K562 (cell line): ENCODE measurements around the gene LTN1. TPM values are rescaled to one million over a fixed set of nuclear protein-coding genes. Genes with fewer than 3 reads are reported as not detected.

Experiments used
- ATAC-seq: fragments of 200-7000 bp; cut with Tn5 transposase; 3 replicates; pipeline ENCODE4 v1.9.1; 2020; ENCODE audit warnings: moderate library complexity
- BruUV-seq: library from RNA; stranded (reverse); fragments of 400-500 nt; replicated peaks from 2 replicates; lab custom pipeline; 2021; lab: Mats Ljungman, UMichigan
- CTCF ChIA-PET: fragments of 300-600 bp; formaldehyde crosslinking; extraction: SDS; loops from one replicate; lab custom pipeline; 2021; ENCODE audit warnings: low intra/inter-chr PET ratio; lab: Yijun Ruan, JAX
- POLR2A ChIA-PET: fragments of 300-600, 350-650 bp; sonication (Branson Sonifier 250); formaldehyde crosslinking; extraction: SDS; loops from one replicate; lab custom pipeline; 2021; ENCODE audit warnings: antibody characterized with exemption, inconsistent platforms; lab: Yijun Ruan, JAX
- DNase-seq, 4 experiments: peaks; one replicate each; pipeline versions ENCODE4 v3.0.0 to v3.0.0-alpha.2; 2011 to 2018; ENCODE audit warnings: low spot score in 3 of 4, mixed read lengths in 3 of 4; ENCODE audit errors: extremely low read depth in 1 of 4
- FAIRE-seq: peaks from 2 replicates; lab custom pipeline; 2011; peaks lifted over from hg19 to GRCh38; lab: Jason Lieb, UNC
- H2AFZ ChIP-seq: 2 replicates; pipeline ENCODE4 v1.6.0; 2011; ENCODE audit warnings: low read depth, low read length, control low read depth, inconsistent platforms
- H3K27ac ChIP-seq: fragments of 200-600 bp; 3 replicates; pipeline ENCODE4 v1.8.0; 2011; ENCODE audit warnings: low read depth, mild to moderate bottlenecking, control low read depth, inconsistent platforms, low read length, moderate library complexity, mixed read lengths; ENCODE audit errors: extremely low read depth
- H3K27me3 ChIP-seq, 2 experiments: fragments of 300-600 bp in 1 of 2; 2 replicates in 1 of 2; 3 replicates in 1 of 2; pipeline versions ENCODE4 v1.6.0 to v1.8.0; 2011; ENCODE audit warnings: inconsistent platforms in 2 of 2, low read length in 2 of 2, mild to moderate bottlenecking in 1 of 2, mixed read lengths in 1 of 2, moderate library complexity in 1 of 2; ENCODE audit not compliant: control insufficient read depth in 2 of 2, insufficient read depth in 2 of 2
- H3K36me3 ChIP-seq: fragments of 300-600 bp; 3 replicates; pipeline ENCODE4 v1.8.0; 2011; ENCODE audit warnings: mild to moderate bottlenecking, low read length, inconsistent platforms; ENCODE audit not compliant: control insufficient read depth, insufficient read depth
- H3K4me1 ChIP-seq, 2 experiments: fragments of 200-600 bp in 1 of 2; replicated peaks in 1 of 2; 2 replicates in 1 of 2; 3 replicates in 1 of 2; pipeline versions ENCODE4 v1.5.1 to v1.8.0; 2011; ENCODE audit warnings: inconsistent platforms in 2 of 2, low read length in 2 of 2, mild to moderate bottlenecking in 1 of 2, mixed read lengths in 1 of 2, moderate library complexity in 1 of 2; ENCODE audit not compliant: control insufficient read depth in 2 of 2, insufficient read depth in 2 of 2
- H3K4me2 ChIP-seq: 2 replicates; pipeline ENCODE4 v1.6.1; 2011; ENCODE audit warnings: low read length, control low read depth, inconsistent platforms, mixed read lengths; ENCODE audit not compliant: insufficient read depth
- H3K4me3 ChIP-seq: fragments of 200-600 bp; sonication (generic), shearing (Covaris generic); 2 replicates; pipeline ENCODE4 v1.5.1; 2016; ENCODE audit warnings: control low read depth, inconsistent platforms
- H3K79me2 ChIP-seq: fragments of 200-600 bp; 3 replicates; pipeline ENCODE4 v1.8.0; 2011; ENCODE audit warnings: low read length, inconsistent platforms; ENCODE audit not compliant: control insufficient read depth, insufficient read depth
- H3K9ac ChIP-seq, 2 experiments: 2 replicates each; pipeline versions ENCODE4 v1.6.0 to v1.6.1; 2011; ENCODE audit warnings: low read depth in 2 of 2, low read length in 2 of 2, control low read depth in 1 of 2, inconsistent platforms in 1 of 2, mild to moderate bottlenecking in 1 of 2, mixed read lengths in 1 of 2; ENCODE audit not compliant: insufficient read depth in 1 of 2
- H3K9me1 ChIP-seq: one replicate; pipeline ENCODE4 v1.6.0; 2011; ENCODE audit warnings: inconsistent platforms, mild to moderate bottlenecking, low read length, moderate library complexity; ENCODE audit not compliant: control insufficient read depth, insufficient read depth
- H3K9me3 ChIP-seq: replicated peaks from 2 replicates; pipeline ENCODE4 v1.5.1; 2011; ENCODE audit warnings: low read depth, low read length, inconsistent platforms; ENCODE audit not compliant: control insufficient read depth, insufficient read depth
- H4K20me1 ChIP-seq: replicated peaks from 2 replicates; pipeline ENCODE4 v1.6.1; 2011; ENCODE audit warnings: low read length, inconsistent platforms, mixed read lengths; ENCODE audit not compliant: control insufficient read depth, insufficient read depth
- POLR2A ChIP-seq: fragments of 450-650 bp; conservative IDR thresholded peaks from 2 replicates; pipeline ENCODE4 v1.6.1; 2016
- ZNF263 ChIP-seq: sonication (generic); formaldehyde crosslinking; IDR thresholded peaks from 2 replicates; pipeline ENCODE4 v1.8.0; 2022; ENCODE audit warnings: mild to moderate bottlenecking, missing genetic modification reagents, borderline replicate concordance
- ZNF408 ChIP-seq: fragments of 250-450 bp; sonication (Bioruptor Pico); IDR thresholded peaks from 2 replicates; pipeline ENCODE4 v1.4.0; 2020; ENCODE audit warnings: low read depth, mild to moderate bottlenecking, moderate library complexity
- ZNF655 ChIP-seq: fragments of 250-450 bp; sonication (Bioruptor Pico); IDR thresholded peaks from 2 replicates; pipeline ENCODE4 v1.5.0; 2021
- WGBS: fragments of 100-300 bp; shearing (Covaris generic); methylation state at CpG from one replicate; pipeline ENCODE4 v1.1.6; 2016; ENCODE audit warnings: low coverage, mixed read lengths; ENCODE audit not compliant: insufficient coverage; ENCODE audit errors: missing lambda C conversion rate; 5-methylcytosine and 5-hydroxymethylcytosine counted together
- in situ Hi-C: fragments of 300-500 bp; cut with MboI; formaldehyde crosslinking; loops from 4 replicates; pipeline ENCODE4 v1.15.0; 2018; ENCODE audit warnings: inconsistent platforms, mixed read lengths
- intact Hi-C: fragments of 100-400 bp; cut with micrococcal nuclease; formaldehyde crosslinking; loops from 2 replicates; pipeline ENCODE4 v1.14.2; 2022
- polyA plus RNA-seq, 8 experiments: library from polyadenylated mRNA; depleted of rRNA in 4 of 8; stranded (reverse) in 5 of 8; unstranded in 3 of 8; fragments of >200 nt; fragmentation: Nextera tagmentation in 2 of 8; fragmentation: Illumina TruSeq in 1 of 8; extraction: Ambion mirVana in 2 of 8; extraction: Trizol in 1 of 8; gene quantifications; 2 replicates each; pipeline versions ENCODE4 v1.2.1 to v1.2.3, GENCODE V29; 2011 to 2014; ENCODE audit warnings: inconsistent platforms in 1 of 8, missing spikeins in 1 of 8
- total RNA-seq, 7 experiments: library from RNA; depleted of rRNA in 6 of 7; stranded (reverse); fragments of >200 nt in 6 of 7; fragmentation: Illumina TruSeq in 2 of 7; extraction: Trizol in 2 of 7; gene quantifications; 2 replicates each; pipeline versions ENCODE4 v1.2.1 to v1.2.3, GENCODE V29; 2011 to 2021; ENCODE audit warnings: low replicate concordance in 1 of 7
- TF ChIP-seq, protein P1 (sequence below): sonication (generic); formaldehyde crosslinking; IDR thresholded peaks from 2 replicates; pipeline ENCODE4 v1.8.1; 2023; ENCODE audit warnings: mild to moderate bottlenecking, missing genetic modification reagents

The LTN1 gene
- total and polyA plus RNA-seq, 9 of the 15 experiments (the other 6 are each of a cell fraction or from before 2014, with no cell fraction given), result 15.7 to 49.6 (median 28.7) TPM

DNA sequence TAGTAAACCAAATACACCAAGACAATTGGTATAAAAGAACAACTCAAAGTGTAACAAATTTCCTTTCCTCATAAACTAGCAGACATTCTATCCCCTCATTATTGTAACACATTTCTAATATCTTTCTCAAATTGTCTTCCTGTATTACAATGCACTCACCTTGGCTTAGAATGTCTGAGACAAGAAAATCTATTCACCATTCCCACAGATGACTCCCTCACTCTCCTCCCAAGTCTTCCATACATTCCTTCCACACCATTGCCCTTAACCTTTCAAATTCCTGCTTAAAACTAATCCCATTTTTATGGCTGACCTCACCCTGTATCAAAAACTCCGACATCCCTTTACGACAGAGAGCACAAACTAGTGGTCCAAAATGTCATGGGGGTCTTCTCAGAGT, 56.0 kb downstream of the LTN1 start:
- peaks cover 85% of the 10 kb centered on the region; the same call in 2 of the 3 replicates for H3K36me3 ChIP-seq
- H3K27ac ChIP-seq, result no peak overlapping the region
- ChIA-PET POLR2A (no interaction called here), CTCF (no interaction called here)
- FAIRE-seq (no peak), ATAC-seq (no peak), DNase-seq (no peak)
- in situ Hi-C loops, result no loop called here
- H3K4me2 ChIP-seq, result no peak overlapping the region
- TF ChIP-seq POLR2A (peak; percentile 40; the same call in 1 of the 2 replicates), ZNF655 (CRISPR knock-in tag) (no peak)
- H4K20me1 ChIP-seq, result no peaks in the 10 kb centered on the region
- H3K9ac ChIP-seq, result no peak overlapping the region
- no peak overlapping the region for H2AFZ ChIP-seq
- H3K9me1 ChIP-seq, result no peaks in the 10 kb centered on the region
- no peaks in the 10 kb centered on the region for H3K79me2 ChIP-seq
- no peaks in the 10 kb centered on the region for H3K9me3 ChIP-seq
- H3K4me3 ChIP-seq, result no peak overlapping the region
- H3K4me1 ChIP-seq, result no peaks in the 10 kb centered on the region
- WGBS, result 100% methylated on average over 2 of the region's 2 CpGs
- intact Hi-C loops, result no loop called here
- no TSS peak for BruUV-seq
- no peaks in the 10 kb centered on the region for H3K27me3 ChIP-seq

GRCh38 chr21:28936036-28936435, 56.6 kb downstream of the LTN1 start:
- 96% methylated on average over 1 of the region's 1 CpG for WGBS
- in situ Hi-C loops (no loop called here), intact Hi-C loops (no loop called here)
- CTCF ChIA-PET, result no interaction called here
- Histone ChIP-seq H2AFZ (no peak overlapping the region), H3K9me1 (no peaks in the 10 kb centered on the region), H3K27me3 (no peaks in the 10 kb centered on the region), H3K9ac (no peak overlapping the region), H4K20me1 (no peaks in the 10 kb centered on the region), H3K27ac (no peak overlapping the region), H3K36me3 (peaks cover 83% of the 10 kb centered on the region; the same call in 2 of the 3 replicates), H3K4me3 (no peak overlapping the region), H3K4me1 (no peaks in the 10 kb centered on the region), H3K79me2 (no peaks in the 10 kb centered on the region), H3K9me3 (no peaks in the 10 kb centered on the region), H3K4me2 (no peak overlapping the region)
- DNase-seq (no peak), FAIRE-seq (no peak), ATAC-seq (no peak)
- no peak for TF ChIP-seq ZNF408 (CRISPR knock-in tag)
- no peak for TF ChIP-seq ZNF263
- TF ChIP-seq, protein P1, sequence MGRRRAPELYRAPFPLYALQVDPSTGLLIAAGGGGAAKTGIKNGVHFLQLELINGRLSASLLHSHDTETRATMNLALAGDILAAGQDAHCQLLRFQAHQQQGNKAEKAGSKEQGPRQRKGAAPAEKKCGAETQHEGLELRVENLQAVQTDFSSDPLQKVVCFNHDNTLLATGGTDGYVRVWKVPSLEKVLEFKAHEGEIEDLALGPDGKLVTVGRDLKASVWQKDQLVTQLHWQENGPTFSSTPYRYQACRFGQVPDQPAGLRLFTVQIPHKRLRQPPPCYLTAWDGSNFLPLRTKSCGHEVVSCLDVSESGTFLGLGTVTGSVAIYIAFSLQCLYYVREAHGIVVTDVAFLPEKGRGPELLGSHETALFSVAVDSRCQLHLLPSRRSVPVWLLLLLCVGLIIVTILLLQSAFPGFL (CRISPR knock-in tag), result no peak
- BruUV-seq, result no TSS peak
- POLR2A ChIA-PET, result no interaction called here
